Activated naive CD4-positive, alpha-beta T cell treated with anti-CD3 and anti-CD28 coated beads, Interleukin-2, amount 50 U/mL, for 24 hours (primary cell): Measurements from ENCODE around the gene SKIL.
"Not testable (repeated sequence)": the region's sequence is repeated elsewhere in the genome, so short reads cannot be mapped to it uniquely, and the experiment has no call there.

Experiments used
- H3K27ac Mint-ChIP-seq: one replicate; pipeline ENCODE4 v1.8.0; 2021; ENCODE audit warnings: mild to moderate bottlenecking, mixed read lengths
- H3K27me3 Mint-ChIP-seq: one replicate; pipeline ENCODE4 v1.8.0; 2021; ENCODE audit warnings: mixed read lengths
- H3K36me3 Mint-ChIP-seq: one replicate; pipeline ENCODE4 v1.8.0; 2021; ENCODE audit warnings: mixed read lengths
- H3K4me1 Mint-ChIP-seq: one replicate; pipeline ENCODE4 v1.8.0; 2021; ENCODE audit warnings: mixed read lengths
- H3K4me3 Mint-ChIP-seq: one replicate; pipeline ENCODE4 v1.8.0; 2021; ENCODE audit warnings: mild to moderate bottlenecking, mixed read lengths
- H3K9me3 Mint-ChIP-seq: one replicate; pipeline ENCODE4 v1.8.0; 2021; ENCODE audit warnings: mixed read lengths

SKIL gene

GRCh38 chr3:170357176-170358041 lies at the start of gene SKIL:
TSS of gene SKIL (plus strand) at chr3:170357715. CDS start at chr3:170360332, 2,617 bp downstream.
- Mint-ChIP-seq H3K4me3 (peak within 1 kb of the TSS; percentile 91), H3K4me1 (peaks cover 54% of the 10 kb centered on the region), H3K36me3 (peaks cover 13% of the 10 kb centered on the region), H3K27me3 (no peaks in the 10 kb centered on the region), H3K9me3 (no peaks in the 10 kb centered on the region), H3K27ac (peak within 1 kb of the TSS; percentile 99)

GRCh38 chr3:170309046-170309445 lies 48.5 kb upstream of the SKIL start:
- no peaks in the 10 kb centered on the region for H3K9me3 Mint-ChIP-seq
- H3K36me3 Mint-ChIP-seq = no peaks in the 10 kb centered on the region
- H3K4me3 Mint-ChIP-seq = no peak overlapping the region
- H3K27ac Mint-ChIP-seq = no peak overlapping the region
- H3K27me3 Mint-ChIP-seq = no peaks in the 10 kb centered on the region
- no peaks in the 10 kb centered on the region for H3K4me1 Mint-ChIP-seq

GRCh38 chr3:170317954-170318353 lies 39.6 kb upstream of the SKIL start:
- Mint-ChIP-seq H3K9me3 (no peaks in the 10 kb centered on the region), H3K36me3 (peaks cover 1% of the 10 kb centered on the region), H3K4me1 (no peaks in the 10 kb centered on the region), H3K27ac (no peak overlapping the region), H3K4me3 (no peak overlapping the region), H3K27me3 (no peaks in the 10 kb centered on the region)

GRCh38 chr3:170320461-170321121 lies 36.9 kb upstream of the SKIL start:
- Mint-ChIP-seq H3K27me3 (no peaks in the 10 kb centered on the region), H3K4me3 (no peak overlapping the region), H3K9me3 (no peaks in the 10 kb centered on the region), H3K4me1 (no peaks in the 10 kb centered on the region), H3K27ac (no peak overlapping the region), H3K36me3 (peaks cover 1% of the 10 kb centered on the region)

- no peaks in the 10 kb centered on the region for H3K27me3 Mint-ChIP-seq
- no peaks in the 10 kb centered on the region for H3K4me1 Mint-ChIP-seq
- no peak overlapping the region for H3K4me3 Mint-ChIP-seq
- H3K27ac Mint-ChIP-seq = no peak overlapping the region
- H3K9me3 Mint-ChIP-seq = no peaks in the 10 kb centered on the region
- H3K36me3 Mint-ChIP-seq = peaks cover 1% of the 10 kb centered on the region
Measured at GRCh38 chr3:170321321-170322034, 36.0 kb upstream of the SKIL start.

GRCh38 chr3:170322566-170323269 lies 34.8 kb upstream of the SKIL start:
- H3K4me1 Mint-ChIP-seq = no peaks in the 10 kb centered on the region
- H3K9me3 Mint-ChIP-seq = no peaks in the 10 kb centered on the region
- peaks cover 1% of the 10 kb centered on the region for H3K36me3 Mint-ChIP-seq
- H3K27ac Mint-ChIP-seq = no peak overlapping the region
- H3K27me3 Mint-ChIP-seq = no peaks in the 10 kb centered on the region
- H3K4me3 Mint-ChIP-seq = no peak overlapping the region

- H3K9me3 Mint-ChIP-seq = no peaks in the 10 kb centered on the region
- no peak overlapping the region for H3K4me3 Mint-ChIP-seq
- H3K4me1 Mint-ChIP-seq = no peaks in the 10 kb centered on the region
- H3K27ac Mint-ChIP-seq = no peak overlapping the region
- no peaks in the 10 kb centered on the region for H3K36me3 Mint-ChIP-seq
- no peaks in the 10 kb centered on the region for H3K27me3 Mint-ChIP-seq
Measured at GRCh38 chr3:170323331-170323730, 34.2 kb upstream of the SKIL start.

GRCh38 chr3:170324962-170325361 lies 32.6 kb upstream of the SKIL start:
- H3K4me1 Mint-ChIP-seq = no peaks in the 10 kb centered on the region
- H3K36me3 Mint-ChIP-seq = no peaks in the 10 kb centered on the region
- H3K27ac Mint-ChIP-seq = no peak overlapping the region
- H3K9me3 Mint-ChIP-seq = no peaks in the 10 kb centered on the region
- no peaks in the 10 kb centered on the region for H3K27me3 Mint-ChIP-seq
- H3K4me3 Mint-ChIP-seq = no peak overlapping the region

GRCh38 chr3:170327040-170327808 lies 30.3 kb upstream of the SKIL start:
- Mint-ChIP-seq H3K27me3 (no peaks in the 10 kb centered on the region), H3K4me3 (no peak overlapping the region), H3K36me3 (no peaks in the 10 kb centered on the region), H3K27ac (no peak overlapping the region), H3K9me3 (no peaks in the 10 kb centered on the region), H3K4me1 (no peaks in the 10 kb centered on the region)

GRCh38 chr3:170327868-170328548 lies 29.5 kb upstream of the SKIL start:
- not testable (repeated sequence) for H3K27ac Mint-ChIP-seq, H3K9me3 Mint-ChIP-seq, H3K4me1 Mint-ChIP-seq, H3K36me3 Mint-ChIP-seq, H3K4me3 Mint-ChIP-seq, H3K27me3 Mint-ChIP-seq

GRCh38 chr3:170330366-170330765 lies 27.1 kb upstream of the SKIL start:
- no peak overlapping the region for H3K27ac Mint-ChIP-seq
- no peaks in the 10 kb centered on the region for H3K4me1 Mint-ChIP-seq
- H3K27me3 Mint-ChIP-seq = no peaks in the 10 kb centered on the region
- no peak overlapping the region for H3K4me3 Mint-ChIP-seq
- H3K36me3 Mint-ChIP-seq = no peaks in the 10 kb centered on the region
- no peaks in the 10 kb centered on the region for H3K9me3 Mint-ChIP-seq

GRCh38 chr3:170331143-170331542 lies 26.4 kb upstream of the SKIL start:
- Mint-ChIP-seq H3K4me1 (no peaks in the 10 kb centered on the region), H3K27ac (no peak overlapping the region), H3K27me3 (no peaks in the 10 kb centered on the region)

GRCh38 chr3:170337420-170337819 lies 20.1 kb upstream of the SKIL start:
- no peaks in the 10 kb centered on the region for H3K4me1 Mint-ChIP-seq
- no peaks in the 10 kb centered on the region for H3K27me3 Mint-ChIP-seq
- H3K36me3 Mint-ChIP-seq = peaks cover 1% of the 10 kb centered on the region
- no peaks in the 10 kb centered on the region for H3K9me3 Mint-ChIP-seq
- H3K27ac Mint-ChIP-seq = no peak overlapping the region
- no peak overlapping the region for H3K4me3 Mint-ChIP-seq

More at GRCh38 chr3:170331143-170331542, 26.4 kb upstream of the SKIL start:
- H3K4me3 Mint-ChIP-seq = no peak overlapping the region
- H3K9me3 Mint-ChIP-seq = no peaks in the 10 kb centered on the region
- no peaks in the 10 kb centered on the region for H3K36me3 Mint-ChIP-seq

- no peak overlapping the region for H3K27ac Mint-ChIP-seq
- no peaks in the 10 kb centered on the region for H3K9me3 Mint-ChIP-seq
- H3K27me3 Mint-ChIP-seq = no peaks in the 10 kb centered on the region
- H3K36me3 Mint-ChIP-seq = peaks cover 1% of the 10 kb centered on the region
- no peak overlapping the region for H3K4me3 Mint-ChIP-seq
- no peaks in the 10 kb centered on the region for H3K4me1 Mint-ChIP-seq
Measured at GRCh38 chr3:170338690-170339340, 18.7 kb upstream of the SKIL start.
